CD4-positive, alpha-beta T cell treated with Interleukin-6 for 4 hours (primary cell): ENCODE measurements around the gene CTSC.
A peak's percentile ranks its signal among the peaks of the same experiment; 100 is the strongest.
"Not testable (repeated sequence)": the region's sequence is repeated elsewhere in the genome, so short reads cannot be mapped to it uniquely, and the experiment has no call there.

Experiments used
- DNase-seq: peaks from one replicate; pipeline ENCODE4 v3.0.0-alpha.2; 2020; ENCODE audit warnings: mixed read lengths

Gene CTSC

DNA sequence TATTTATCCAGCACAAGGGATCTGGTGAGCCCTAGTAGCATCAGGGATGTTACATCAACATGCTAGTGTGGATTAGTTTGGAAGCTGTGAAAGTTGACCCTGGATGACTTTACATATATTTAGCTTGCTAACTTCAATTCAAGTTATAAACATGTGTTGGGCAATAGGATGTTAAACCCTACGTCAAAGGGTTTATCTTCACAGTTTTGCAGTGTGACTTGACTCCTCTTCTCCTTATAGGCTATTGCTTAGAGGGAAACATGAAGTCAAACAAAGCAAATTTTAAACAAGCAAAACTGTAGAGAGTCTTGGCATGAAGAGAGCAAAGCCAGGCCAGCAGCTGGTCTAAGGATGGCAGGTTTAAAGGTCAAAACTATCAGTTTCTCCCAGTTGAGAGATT, 11.3 kb upstream of the CTSC start:
- DNase-seq: no peak

DNA sequence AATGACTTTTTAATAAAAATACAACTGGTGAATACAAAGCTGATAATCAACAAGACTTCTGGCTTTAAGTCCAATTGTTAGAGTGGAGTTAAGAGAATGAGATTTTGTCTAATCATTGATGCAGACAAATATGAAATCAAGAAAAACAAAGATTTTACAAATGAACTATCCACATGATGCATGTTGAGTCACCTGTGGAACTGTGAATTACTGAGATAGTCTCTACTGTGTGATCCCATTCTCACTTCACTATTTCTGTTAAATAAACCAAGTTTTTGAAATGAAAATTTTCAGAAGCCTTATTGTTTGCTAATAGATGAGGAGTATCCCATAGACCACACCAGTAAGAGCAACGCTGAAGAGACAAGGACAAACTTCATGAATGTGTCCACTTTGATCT, 8.4 kb upstream of the CTSC start:
- no peak for DNase-seq

DNA sequence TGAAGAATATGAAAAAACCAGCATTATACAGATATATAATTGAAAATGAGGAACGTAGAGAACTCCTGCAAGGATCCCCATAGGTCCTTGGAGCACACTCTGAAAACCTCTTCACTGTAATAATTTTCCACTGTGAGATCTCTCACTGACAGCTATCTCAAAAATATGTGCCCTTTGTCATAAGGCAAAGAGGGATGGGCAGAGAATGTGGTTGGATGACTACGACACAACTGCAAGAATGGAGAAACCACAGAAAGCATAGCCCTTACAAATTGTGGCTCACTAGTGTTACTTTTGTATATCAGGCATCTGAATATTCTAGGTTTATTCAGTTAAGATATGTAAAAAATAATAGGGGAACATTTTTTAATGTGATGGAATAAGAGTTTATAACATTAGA, 7.9 kb upstream of the CTSC start:
- no peak for DNase-seq

DNA sequence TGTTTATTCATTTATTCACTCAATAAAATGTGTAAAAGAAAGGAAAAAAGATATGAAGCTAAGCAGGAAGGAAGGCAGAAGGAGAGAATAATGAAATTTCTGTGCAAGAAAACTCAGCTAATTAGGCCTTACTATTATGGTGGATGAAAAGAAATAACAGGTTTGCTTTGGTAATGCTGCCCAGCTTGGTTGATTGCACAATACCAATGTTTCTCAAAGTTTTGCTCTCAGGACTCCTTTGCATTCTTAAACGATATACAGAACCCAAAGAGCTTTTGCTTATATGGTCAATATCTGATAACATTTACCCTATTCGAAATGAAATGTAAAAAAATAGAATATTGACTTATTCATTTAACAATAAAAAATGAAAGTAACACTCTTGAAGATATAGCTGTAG, 7.3 kb upstream of the CTSC start:
- DNase-seq: no peak

DNA sequence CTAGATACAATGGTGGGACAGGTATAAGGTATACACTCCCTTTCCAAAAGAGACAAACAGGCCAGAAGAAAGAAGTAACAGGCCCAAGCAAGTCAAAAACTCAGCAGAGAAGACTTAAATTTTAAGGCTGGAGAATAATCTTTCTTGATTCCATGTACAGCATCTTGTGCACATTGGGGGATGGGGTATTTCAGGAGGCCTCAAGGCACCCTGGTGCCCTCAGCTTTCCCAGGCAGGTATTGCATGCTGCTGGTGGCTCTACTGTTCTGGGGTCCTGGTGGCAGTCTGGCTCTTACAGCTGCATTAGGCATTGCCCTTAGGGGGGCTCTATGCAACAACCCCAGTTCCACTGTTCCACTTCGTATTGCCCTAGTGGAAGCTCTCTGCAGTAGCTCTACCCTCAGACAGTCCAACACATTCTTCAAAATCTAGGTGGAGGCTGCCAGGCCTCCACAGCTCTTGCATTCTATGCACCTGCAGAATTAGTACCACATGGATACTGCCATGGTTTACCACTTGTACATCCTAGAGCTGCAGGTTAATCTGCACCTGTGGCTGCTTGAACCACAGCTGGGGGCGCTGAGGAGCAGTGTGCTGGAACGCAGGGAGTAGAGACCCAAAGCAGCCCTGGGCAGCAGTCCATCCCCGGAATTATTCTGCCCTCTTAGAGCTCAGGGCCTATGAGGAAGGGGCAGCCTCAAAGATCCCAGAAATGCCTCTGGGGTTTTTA, 4.2 kb upstream of the CTSC start:
- DNase-seq: no peak

DNA sequence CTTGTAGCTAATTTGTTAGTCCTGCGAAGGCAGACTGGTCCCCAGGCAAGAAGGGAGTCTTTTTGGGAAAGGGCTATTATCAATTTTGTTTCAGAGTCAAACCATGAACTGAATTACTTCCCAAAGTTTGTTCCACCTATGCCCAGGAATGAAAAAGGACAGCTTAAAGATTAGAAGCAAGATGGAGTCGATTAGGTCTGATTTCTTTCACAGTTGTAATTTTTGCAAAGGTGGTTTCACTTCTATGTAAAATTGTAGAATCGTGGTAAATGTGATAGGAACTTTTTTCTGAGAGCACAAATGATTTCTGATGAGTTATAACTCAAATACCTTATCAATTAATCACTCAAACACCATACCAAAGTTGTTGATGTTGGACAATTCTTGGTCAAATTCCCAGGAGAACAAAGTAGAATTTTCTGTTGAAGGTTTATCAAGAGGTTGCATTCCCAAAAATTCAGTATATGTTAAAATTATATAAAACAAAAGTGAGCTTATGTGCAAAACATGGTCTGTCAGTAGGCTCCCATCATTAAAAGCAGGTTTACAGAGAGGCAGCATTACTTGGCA, 2.9 kb upstream of the CTSC start:
- no peak for DNase-seq

DNA sequence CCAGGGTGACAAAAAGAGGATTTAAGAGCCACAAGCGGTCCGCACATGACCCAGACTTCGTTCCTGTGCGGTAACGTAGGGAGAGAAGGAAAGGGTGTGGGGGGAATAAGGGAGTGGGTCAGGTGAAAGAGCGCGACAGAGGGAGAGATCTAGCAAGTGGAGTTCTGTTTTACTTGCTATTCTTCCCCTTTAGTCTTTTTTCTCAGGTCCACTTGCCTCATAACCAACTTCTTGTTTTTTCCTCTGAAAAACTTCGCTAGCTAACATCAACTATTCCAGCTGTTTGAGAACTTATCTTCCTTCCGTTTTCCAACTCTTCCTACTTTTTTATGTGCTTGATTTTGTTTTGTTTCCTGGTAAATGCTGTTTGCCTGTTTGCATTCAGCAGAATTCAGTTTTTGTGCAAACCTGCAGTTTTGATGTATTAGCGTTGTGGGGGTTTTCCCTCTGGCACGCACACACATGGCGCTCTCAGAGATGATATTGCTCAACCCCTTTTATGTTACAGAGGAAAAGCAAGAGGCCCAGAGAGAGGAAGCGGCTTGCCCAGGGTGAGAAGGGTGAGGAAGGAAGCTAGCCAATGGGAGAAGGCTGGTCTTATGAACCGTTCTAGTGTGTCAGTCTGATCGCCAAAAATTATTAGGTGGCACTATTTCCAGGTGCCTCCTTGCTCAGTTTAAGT, 592 bp upstream of the CTSC start:
- DNase-seq: peak; percentile 63

DNA sequence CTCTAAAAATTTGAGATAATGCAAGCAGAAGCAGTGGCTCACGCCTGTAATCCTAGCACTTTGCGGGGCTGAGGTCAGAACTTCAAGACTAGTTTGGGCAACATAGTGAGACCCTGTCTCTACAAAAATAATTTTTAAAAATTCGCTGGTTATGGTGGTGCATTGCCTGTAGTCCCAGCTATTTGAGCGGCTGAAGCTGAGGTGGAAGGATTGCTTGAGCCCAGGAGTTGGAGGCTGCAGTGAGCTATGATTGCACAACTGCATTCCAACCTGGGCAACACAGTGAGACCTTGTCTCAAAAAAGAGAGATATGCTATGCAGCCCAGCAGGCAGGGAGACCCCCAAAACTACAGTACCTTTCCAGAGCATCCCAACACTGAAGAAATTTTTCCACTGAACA, 2.3 kb downstream of the CTSC start:
- no peak for DNase-seq

DNA sequence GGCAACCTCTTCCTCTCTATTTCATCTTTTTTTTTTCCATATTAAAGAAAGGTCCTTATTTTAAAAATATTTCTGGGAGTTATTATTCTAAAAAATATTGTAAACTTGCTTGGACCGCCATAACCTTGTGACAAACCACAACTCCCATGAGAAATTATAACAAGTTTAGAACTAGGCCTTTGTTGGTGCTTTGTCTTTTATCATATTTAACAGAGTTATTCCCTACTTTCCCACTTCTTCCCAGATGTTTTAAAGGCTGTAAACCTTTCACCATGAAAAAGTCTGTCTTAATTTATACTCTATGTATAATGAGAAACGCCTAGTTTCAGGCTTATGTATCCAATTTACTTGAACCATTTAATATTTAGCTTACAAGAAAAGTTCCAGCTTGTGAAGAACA, 3.7 kb downstream of the CTSC start:
- no peak for DNase-seq

DNA sequence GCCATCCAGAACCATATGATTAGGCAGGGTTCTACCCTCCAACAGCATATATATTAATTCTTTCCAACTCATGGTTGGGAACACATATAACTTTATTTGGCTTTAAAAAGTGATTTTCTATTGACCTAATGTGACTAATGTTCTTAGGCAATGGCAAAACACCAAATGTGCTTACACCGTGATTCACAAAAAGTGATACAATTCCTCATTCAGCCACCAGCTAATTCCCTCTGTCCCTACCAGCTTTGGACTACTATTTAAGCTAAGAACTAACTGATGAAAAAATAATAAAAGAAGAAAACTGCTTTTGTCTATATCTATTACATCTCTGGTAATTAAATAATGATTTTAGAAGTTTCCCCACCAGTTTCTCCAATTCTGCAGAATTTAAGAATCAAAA, 4.7 kb downstream of the CTSC start:
- DNase-seq: no peak

DNA sequence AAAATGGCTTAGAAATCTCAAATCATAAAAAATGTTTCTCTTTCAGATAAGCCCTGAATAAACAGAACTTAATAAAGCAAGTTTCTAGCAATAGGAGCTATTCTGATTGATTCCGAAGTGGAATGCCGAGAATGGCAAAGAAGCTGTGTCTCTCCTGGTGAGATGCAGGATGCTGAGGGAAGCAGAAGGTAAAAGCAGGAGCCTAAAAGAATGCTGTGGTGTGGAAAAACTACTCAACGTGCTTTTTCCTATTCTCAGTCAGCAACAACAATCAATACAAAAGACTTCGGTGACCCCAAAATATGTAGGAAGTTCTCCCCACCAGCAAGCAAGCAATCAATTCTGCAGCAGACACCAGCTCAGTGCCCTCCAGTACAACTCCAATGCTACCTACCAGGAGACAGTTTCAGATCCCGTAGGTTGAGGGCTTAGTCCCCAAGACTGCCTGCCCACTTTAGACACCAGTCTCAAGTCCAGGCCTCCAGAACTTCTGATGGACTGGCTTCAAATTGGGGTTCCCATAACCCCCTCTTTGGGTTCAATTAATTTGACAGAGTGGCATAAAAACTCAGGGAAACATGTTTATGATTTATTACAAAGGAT, 6.6 kb downstream of the CTSC start:
- DNase-seq: no peak

DNA sequence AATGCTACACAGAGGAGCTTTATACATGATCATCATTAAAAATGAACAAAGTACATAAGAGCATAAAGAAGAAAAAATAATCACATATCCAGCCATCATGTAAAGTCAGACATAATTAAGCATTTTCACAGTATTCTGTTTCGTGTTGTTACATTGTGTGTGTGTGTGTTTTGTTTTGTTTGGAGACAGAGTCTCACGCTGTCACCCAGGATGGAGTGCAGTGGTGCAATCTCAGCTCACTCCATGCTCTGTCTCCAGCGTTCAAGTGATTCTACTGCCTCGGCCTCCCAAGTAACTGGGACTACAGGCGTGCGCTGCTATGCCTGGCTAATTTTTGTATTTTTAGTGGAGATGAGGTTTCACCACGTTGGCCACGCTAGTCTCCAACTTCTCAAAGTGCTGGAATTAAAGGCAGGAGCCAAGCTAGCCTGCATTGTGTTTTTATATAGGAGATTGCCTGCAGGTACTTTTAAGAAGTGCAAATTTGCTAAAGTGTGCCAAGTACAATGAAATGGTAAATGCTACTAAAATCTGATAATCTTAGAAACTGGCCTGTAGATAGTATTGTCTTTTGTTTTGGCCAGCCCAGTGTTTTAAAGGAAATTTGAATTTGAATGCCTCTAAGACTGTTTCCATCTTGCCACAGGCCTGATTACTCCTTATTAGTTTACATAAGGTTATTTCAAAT, 7.8 kb downstream of the CTSC start:
- DNase-seq: no peak

DNA sequence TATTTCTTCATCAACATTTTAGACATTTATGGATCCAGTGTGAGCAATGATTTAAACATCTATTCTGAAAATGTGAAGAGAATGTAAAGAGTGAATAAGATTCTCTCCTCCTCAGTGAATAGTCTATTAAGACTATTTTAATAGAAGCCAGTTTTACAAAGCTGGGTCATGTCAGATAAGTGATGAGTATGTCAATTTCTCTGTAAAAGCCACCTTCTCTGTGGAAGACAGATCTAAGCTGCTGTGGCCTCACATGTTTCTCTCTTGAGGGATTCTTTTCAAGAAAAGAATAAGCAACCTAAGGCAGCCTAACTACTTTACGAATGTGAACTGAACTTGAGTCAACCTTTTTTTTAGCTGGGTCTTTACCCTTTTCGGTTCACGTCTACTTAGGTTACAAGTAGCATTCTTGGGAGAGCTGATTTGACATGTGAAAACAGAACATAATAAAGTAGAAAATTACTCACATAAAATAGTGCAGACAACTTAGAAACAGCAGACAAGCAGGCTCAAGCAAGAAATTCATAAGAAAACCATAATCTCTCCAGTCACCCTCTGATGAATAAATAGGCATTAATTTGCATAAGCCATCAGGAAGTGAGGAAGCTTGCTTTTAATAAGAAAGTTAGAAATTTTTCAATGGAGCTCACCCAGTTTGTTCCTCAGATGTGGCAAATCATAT, 9.9 kb downstream of the CTSC start:
- no peak for DNase-seq

DNA sequence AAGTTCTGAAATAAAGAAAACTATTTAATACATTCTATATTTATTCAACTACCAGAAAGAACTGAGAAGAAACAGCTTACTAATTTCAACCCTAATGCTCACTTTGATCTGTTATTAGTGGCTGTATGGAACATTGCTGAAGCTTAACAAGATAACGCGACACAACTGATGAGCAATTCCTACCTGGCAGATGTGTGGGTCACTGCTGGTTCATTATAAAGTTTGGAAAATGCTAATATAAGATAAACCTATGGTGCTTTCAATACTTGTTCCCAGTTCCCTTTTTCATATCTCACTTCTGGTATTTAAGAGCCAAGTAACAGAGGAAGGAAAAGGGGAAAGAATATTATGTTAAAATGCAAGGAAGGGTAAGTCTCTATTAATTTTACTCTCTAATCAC, 10.5 kb downstream of the CTSC start:
- no peak for DNase-seq

DNA sequence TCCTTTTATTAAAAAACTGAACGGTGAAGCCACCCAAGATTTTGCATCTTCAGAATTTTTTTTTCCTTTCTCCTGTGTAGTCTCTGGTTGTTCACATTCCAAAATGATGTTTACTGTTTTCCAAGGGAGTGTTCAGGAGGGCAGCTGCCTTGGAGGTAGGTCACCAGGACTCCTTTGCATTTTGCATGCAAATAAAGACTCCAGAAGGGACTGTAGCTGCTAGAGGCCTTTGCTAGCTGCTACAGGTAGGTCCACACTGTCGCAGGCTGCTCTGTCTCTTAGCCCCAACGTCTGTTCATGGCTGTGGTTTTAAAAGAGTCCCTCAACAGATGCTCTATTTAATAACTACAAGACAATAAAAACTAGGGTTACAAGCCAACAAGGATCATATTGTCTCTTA, 11.4 kb downstream of the CTSC start:
- no peak for DNase-seq

DNA sequence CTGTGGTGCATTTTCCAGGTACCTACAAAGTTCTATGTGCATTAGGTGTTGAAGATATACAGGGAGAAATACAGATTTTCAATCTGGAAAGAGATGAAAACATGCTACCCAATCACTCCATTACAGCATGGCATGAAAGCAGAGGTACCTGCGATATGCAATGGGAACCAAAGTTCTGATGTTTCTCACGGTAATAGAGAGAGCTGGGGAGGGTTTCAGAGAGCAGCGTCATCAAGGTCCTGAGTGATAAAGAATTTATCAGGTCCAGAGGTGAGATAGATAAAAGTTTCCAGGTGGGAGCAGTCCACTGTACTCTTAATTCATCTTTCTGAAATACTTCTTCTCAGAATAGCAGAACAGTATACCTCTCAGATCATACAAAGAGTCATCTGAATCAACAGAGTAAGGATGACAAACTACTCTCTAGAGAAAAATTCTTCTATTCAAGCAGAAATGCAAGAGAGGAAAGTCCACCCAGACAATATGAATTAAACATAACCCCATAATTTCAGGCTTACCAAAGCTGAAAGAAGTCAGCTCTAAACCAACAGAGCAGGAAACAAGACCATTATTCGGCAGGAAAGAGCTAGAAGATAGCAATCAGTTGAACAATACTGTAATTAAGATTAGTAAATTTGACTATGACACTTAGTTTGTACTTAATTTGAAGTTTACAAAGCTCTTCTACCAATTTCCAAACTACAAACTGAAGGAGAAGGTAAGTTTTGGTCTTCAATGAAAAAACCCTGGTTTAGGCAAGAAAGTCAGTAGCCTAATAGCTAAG, 12.8 kb downstream of the CTSC start:
- no peak for DNase-seq

DNA sequence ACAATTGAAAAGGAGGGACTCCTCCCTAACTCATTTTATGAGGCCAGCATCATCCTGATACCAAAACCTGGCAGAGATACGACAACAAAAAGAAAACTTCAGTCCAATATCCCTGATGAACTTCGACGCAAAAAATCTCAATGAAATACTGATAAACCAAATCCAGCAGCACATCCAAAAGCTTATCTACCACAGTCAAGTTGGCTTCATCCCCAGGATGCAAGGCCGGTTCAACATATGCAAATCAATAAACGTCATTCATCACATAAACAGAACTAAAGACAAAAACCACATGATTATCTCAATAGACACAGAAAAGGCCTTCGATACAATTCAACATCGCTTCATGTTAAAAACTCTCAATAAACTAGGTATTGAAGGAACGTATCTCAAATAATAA, 14.7 kb downstream of the CTSC start:
- not testable (repeated sequence) for DNase-seq

DNA sequence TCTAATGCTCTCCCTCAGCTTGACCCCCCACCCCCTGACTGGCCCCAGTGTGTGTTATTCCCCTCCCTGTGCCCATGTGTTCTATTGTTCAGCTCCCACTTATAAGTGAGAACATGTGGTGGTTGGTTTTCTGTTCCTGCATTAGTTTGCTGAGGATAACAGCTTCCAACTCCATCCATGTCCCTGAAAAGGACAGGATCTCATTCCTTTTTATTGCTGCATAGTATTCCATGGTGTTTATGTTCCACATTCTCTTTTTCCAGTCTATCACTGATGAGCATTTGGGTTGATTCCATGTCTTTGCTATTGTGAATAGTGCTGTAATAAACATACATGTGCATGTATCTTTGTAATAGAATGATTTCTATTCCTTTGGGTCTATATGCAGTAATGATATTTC, 16.1 kb downstream of the CTSC start:
- not testable (repeated sequence) for DNase-seq

DNA sequence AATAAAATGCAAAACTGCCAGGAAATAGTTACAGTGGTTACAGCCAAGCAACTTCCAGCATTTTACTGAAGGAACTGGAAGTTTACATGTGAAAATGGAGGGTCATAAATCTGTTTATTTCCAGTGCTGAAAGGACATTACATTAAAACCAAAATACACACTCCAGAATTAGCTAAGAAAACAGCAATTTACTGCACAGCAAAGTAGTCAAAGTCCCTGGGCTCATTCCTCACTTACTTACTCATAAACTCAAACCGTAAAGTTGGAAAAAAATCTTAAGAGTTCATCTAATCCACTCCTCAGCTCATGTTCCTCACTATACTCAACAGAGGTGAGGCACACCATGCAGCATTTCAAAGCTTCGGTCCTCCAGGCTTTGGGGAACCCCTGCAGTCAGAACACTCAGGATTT, 17.4 kb downstream of the CTSC start:
- DNase-seq: no peak

DNA sequence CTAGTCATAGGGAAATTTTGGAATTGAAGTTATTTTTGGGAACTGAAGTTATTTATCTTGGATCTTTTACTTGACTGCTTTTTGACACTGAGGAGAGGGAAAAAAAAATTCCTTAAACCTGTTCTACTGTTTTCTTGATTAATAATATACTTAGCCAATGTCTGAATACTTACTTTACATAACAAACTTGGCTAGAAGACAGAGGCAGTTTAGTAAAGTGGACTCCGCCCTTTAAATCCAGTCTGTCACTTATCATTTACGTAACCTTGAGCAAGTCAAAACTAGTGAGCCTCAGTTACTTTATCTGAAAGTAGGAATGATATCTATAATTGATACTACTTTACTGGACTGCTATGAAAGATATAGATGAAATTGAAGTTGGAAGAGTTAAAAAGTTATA, 19.5 kb downstream of the CTSC start:
- no peak for DNase-seq

DNA sequence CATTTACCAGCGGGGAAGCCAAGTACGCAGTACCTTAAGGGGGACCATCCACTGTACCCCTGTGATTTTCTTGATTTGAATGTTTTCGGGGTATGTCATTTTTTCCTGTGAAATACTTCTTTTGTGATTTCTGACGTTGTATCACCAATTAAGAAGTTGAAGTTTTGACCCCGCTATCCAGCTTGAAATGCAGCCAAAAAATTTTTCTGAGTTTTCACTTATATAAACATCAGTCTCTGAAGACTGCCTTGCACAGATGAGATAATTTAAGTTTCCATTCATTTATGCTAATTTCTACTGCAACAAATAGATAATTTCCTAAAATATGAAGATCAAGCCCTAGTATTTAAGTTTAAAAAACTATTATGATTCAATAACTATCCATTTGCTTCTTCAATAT, 20.0 kb downstream of the CTSC start:
- DNase-seq: no peak

DNA sequence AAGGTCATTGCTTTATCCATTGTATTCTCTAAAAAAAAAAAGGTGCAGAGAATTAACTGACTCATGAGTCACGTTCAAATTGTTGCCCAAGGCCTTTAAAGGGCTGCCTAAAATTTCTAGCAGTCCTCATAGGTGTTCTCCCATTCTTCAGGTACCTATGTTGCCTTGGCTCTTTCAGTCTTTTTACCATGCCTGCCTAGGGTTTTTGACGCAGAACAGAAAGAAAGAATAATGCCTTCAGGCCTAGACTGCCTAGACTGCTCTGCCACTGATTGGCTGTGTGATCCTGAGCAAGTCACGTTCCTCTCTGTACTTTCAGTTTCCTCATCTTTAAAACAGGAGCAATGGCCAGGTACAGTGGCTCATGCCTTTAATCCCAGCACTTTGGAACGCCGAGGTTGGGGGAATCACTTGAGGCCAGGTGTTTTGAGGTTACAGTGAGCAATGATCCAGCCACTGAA, 21.5 kb downstream of the CTSC start:
- DNase-seq: no peak
